ENCODE measurements around the gene PIGU.

DNA sequence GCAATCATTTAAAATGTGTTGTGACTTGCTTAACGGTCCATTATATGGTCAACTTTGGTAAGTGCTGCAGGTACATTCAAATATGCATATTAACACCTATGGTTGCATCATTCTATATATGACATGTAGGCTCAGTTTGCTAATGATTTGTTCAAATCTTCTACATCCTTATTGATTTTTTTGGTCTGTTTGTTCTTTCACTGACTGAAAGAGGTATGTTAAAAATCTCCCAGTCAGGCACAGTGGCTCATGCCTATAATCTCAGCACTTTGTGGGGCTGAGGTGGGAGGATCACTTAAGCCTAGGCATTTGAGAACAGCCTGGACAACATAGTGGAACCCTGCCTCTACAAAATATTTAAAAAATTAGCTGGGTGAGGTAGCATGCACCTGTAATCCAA is 29.2 kb downstream of the PIGU start:
- no peak for TF ChIP-seq CTCF (IDR thresholded peaks at IDR 0.05; ENCODE audit: insufficient read depth, low read length, poor library complexity, severe bottlenecking)
- no peak for TF ChIP-seq EZH2phosphoT487 (conservative IDR thresholded peaks at IDR 0.05; ENCODE audit: low read length)
